HL-60/S4 (cell line): ENCODE results near the gene SKP2.
"Not testable (repeated sequence)": the region's sequence is repeated elsewhere in the genome, so short reads cannot be mapped to it uniquely, and the experiment has no call there.

Source experiments
- in situ Hi-C: fragments of 300-500 bp; cut with MboI; formaldehyde crosslinking; loops from 2 replicates; pipeline ENCODE4 v1.14.3; 2022; ENCODE audit warnings: low sequenced_read_pairs

SKP2 gene

GRCh38 chr5:36151434-36152323 is at the start of gene SKP2, which contains the start of gene LMBRD2:
TSS of gene SKP2 (plus strand) at chr5:36152111. CDS start at chr5:36152263, 152 bp downstream.
TSS of gene LMBRD2 (minus strand) at chr5:36151887. CDS start at chr5:36143349, 8,538 bp downstream.
- in situ Hi-C loops = no loop called here

- in situ Hi-C loops = no loop called here
These were observed 46.1 kb upstream of the SKP2 start for GRCh38 chr5:36105819-36106218.

GRCh38 chr5:36108758-36109460 is 43.0 kb upstream of the SKP2 start:
- in situ Hi-C loops = no loop called here

- in situ Hi-C loops = no loop called here
These were observed 40.7 kb upstream of the SKP2 start for GRCh38 chr5:36111238-36111637.

- in situ Hi-C loops = no loop called here
These were observed 26.0 kb upstream of the SKP2 start for GRCh38 chr5:36125868-36126267.

GRCh38 chr5:36128795-36129194 is 23.1 kb upstream of the SKP2 start:
- in situ Hi-C loops = no loop called here

- in situ Hi-C loops = not testable (repeated sequence)
These were observed 22.2 kb upstream of the SKP2 start for GRCh38 chr5:36129666-36130065.

GRCh38 chr5:36133009-36133408 is 18.9 kb upstream of the SKP2 start:
- in situ Hi-C loops = not testable (repeated sequence)

GRCh38 chr5:36135988-36136387 is 15.9 kb upstream of the SKP2 start:
- in situ Hi-C loops = no loop called here

GRCh38 chr5:36136581-36136980 is 15.3 kb upstream of the SKP2 start:
- in situ Hi-C loops = no loop called here

GRCh38 chr5:36138900-36139683 is 12.8 kb upstream of the SKP2 start:
- in situ Hi-C loops = no loop called here

GRCh38 chr5:36145311-36145710 is 6.6 kb upstream of the SKP2 start:
- in situ Hi-C loops = no loop called here

- in situ Hi-C loops = no loop called here
These were observed 5.5 kb upstream of the SKP2 start for GRCh38 chr5:36146390-36146789.

GRCh38 chr5:36147681-36148080 is 4.2 kb upstream of the SKP2 start:
- in situ Hi-C loops = no loop called here

GRCh38 chr5:36150676-36151433 is 1.1 kb upstream of the SKP2 start:
- in situ Hi-C loops = no loop called here

- in situ Hi-C loops = no loop called here
These were observed 700 bp downstream of the SKP2 start for GRCh38 chr5:36152324-36153297.

GRCh38 chr5:36153298-36153677 is 1.4 kb downstream of the SKP2 start:
- in situ Hi-C loops = no loop called here

GRCh38 chr5:36153726-36154125 is 1.8 kb downstream of the SKP2 start:
- in situ Hi-C loops = no loop called here

- in situ Hi-C loops = no loop called here
These were observed 3.4 kb downstream of the SKP2 start for GRCh38 chr5:36155291-36155690.
